Measurements from ENCODE around the gene ACOX1.

The ACOX1 gene

DNA sequence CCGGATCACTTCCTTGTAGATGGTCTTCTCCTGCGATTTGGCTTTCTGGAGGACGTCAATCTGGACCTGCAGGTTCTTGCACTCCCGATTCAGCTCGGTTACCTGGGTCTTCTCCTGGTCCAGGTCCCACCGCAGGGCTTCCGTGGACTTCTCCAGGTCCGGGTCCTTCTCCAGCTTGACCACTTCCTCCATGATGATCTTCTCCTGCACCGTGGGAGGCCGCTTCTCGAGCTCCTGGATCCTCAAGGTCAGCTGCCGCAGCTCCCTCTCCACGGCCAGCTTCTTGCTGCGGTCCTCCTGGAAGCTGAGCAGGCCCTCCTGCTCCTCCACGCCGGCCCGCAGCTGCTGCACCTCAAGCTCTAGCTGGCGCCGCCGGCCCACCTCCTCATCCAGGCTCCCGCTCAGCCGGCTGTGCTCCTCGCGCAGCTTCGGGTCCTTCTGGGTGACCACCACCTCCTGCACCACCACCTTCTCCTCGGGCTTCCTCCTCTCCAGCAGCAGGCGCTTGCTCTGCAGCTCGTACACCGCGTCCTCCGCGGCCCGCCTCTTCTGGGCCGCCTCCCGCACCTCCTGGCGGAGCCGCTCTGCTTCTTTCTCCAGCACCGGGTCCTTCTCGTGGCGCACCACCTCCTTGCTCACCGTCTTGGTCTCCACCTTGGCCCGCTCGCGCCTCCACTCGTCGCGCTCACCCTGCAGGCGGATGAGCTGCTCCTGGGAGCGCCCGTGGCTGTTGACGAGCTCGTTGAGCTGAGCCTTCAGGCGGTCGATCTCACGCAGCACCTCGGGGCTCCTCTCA, 29.9 kb upstream of the ACOX1 start:
- DNase-seq, result no peak

GRCh38 chr17:76008208-76008607, 29.2 kb upstream of the ACOX1 start:
- no peak for DNase-seq

GRCh38 chr17:76007850-76008165, 28.8 kb upstream of the ACOX1 start:
- DNase-seq, result no peak

GRCh38 chr17:76007131-76007849, 28.3 kb upstream of the ACOX1 start:
- no peak for DNase-seq

GRCh38 chr17:76005263-76006149, 26.5 kb upstream of the ACOX1 start:
- DNase-seq, result peak in 50 of 56 donors; percentile 11 to 80 (median 42)

DNA sequence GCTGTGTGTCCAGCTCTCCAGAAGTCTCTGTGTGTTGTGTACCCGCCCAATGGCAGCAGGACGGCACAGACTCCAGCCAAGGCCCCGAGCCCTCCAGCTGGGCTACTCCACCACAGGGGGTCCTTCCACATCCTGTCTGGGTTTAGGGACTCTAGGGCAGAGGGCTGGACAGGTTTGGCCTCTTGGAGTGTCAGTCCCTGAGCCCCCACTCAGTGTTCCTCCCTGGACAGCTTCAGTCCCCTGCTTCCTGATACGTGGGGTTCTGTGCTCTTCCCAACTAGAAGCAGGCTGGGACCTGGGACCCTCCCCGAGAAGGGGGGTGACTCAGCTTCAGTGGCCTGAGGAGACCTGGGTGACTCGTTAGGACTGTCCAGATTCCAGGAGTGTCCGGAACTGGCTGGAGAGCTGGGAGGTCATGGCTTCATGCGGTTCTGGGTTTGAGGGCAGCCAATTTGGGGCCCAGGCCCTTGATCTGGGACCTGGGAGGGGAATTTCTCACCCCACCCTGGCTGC, 25.8 kb upstream of the ACOX1 start:
- no peak for DNase-seq

DNA sequence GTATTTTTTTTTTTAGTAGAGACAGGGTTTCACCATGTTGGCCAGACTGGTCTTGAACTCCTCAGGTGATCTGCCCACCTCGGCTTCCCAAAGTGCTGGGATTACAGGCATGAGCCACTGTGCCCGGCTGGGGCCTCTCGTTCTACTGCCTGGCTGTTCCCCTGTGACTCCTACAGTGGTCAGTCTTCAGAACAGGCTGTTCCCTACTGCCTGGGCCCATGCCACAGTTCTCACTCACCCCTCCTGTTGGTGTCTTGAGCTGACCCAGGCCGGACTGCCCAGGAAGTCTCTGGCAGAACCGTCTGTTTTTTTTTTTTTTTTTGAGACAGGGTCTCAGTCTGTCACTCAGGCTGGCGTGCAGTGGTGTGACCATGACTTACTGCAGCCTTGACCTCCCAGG, 24.9 kb upstream of the ACOX1 start:
- DNase-seq, result no peak

GRCh38 chr17:76002100-76002499, 23.1 kb upstream of the ACOX1 start:
- no peak for DNase-seq

DNA sequence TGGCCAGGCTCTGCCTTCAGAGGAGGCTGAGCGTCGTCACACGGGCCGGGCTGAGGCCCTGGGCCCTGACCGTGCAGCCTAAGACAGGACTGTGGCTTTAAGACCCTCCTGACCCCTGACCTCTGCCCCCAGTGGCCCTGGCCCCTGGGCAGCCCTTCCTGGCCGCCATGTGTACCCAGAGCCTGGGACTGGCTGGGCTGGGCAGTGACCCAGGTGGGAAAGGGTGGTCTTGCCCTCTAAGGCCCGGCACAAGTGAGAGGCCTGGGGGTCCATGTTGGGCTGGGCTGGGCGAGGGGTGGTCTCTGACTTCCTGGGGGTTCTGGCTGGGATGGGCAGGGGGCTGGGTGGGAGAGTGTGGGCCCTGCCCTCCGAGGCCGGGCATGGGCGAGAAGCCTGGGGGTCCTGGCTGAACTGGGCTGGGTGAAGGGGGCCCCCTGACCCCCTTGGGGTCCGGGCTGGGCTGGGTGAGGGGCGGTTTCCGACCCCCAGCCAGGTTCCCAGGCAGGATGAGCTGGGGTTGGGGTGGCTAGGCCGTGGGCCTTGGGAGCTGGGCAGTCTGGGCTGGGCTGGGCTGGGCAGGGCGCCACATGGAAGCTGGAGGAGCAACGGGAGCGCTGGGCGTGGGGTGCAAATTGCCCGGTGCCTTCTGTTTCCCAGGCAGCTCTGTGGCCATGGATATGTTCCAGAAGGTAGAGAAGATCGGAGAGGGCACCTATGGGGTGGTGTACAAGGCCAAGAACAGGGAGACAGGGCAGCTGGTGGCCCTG, 22.0 kb upstream of the ACOX1 start, which contains the start of gene CDK3:
TSS of gene CDK3 (plus strand) at position 101 of the 767 bp plus-strand sequence. CDS start at position 672, 571 bp downstream.
- no peak for DNase-seq

DNA sequence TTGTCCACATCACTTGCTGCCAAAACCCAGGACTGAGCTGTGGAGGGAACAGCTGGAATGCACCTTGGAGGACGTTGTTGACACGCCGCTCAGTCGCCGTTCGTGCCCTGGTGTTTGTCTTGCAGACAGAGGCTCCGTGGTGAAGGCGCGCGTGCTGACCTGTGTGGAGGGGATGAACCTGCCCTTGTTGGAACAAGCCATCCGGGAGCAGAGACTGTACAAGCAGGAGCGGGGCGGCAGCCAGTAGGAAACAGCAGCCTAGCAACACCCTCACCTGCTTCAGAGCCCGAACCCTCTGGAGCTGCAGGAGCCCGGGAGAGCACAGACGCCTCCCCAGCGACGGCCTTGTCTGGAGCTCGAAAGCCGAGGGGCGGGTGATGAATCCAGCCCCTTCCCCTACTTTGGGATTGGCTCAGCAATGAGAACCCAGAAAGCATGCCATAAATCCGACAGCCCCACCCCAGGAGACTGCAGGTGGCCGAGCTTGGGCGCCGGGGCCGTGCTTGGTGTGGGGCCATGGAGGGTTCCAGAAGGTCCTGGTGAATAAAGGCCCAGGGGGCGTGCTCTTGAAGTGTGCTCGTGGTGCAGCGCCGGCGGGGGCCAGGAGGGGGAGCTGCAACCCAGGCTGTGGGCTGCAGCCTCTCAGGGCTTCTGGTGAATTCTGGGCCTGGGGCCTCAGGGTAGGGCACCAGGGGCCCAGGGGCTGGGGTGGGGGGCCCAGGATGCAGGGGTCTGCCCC, 21.2 kb upstream of the ACOX1 start:
- peak in 6 of 56 donors; percentile 7 to 65 (median 25) for DNase-seq

DNA sequence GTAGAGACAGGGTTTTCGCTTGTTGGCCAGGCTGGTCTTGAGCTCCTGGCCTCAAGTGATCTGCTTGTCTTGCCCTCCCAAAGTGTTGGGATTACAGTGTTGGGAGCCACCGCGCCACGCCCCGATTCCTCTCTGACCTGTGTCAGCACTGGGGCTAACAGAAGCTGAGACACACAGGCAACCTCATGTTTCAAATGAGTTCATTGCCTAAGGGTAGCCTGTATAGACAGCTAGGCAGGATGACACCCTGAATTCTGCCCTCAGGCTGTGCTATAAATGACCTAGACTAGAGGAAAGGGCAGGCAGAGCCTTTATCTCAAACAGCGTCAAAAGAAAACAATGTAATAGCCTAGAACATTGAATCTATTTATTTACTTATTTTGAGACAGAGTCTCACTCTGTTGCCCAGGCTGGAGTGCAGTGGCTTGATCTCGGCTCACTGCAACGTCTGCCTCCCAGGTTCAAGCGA, 19.4 kb upstream of the ACOX1 start:
- no peak for DNase-seq

GRCh38 chr17:75996665-75997590, 18.0 kb upstream of the ACOX1 start:
- DNase-seq, result peak in 2 of 56 donors; percentile 14 to 28

DNA sequence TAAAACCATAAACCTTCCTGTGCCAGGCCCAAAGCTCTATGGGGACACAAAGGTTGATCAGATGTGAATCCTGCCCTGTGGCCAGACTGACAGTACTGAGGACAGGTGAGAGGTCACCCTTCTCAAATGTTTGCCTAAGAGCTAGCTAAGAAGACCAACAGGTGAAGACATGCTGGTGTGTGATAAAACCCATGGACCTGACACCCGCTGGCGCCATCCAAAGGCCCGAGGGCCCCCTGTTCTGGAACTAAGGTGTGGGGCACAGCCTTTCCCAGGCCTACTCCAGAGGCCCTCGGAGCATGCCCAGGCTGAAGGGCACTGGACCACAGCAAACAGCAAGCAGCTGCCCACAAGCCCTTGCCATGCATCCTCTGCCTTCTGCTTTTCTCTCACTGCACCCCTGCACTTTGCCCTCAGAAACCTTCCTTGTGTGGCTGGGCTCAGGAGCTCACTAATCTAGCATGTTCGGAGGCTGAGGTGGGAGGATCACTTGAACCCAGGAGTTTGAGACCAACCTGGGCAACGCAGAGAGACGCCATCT, 16.5 kb upstream of the ACOX1 start:
- no peak for DNase-seq

DNA sequence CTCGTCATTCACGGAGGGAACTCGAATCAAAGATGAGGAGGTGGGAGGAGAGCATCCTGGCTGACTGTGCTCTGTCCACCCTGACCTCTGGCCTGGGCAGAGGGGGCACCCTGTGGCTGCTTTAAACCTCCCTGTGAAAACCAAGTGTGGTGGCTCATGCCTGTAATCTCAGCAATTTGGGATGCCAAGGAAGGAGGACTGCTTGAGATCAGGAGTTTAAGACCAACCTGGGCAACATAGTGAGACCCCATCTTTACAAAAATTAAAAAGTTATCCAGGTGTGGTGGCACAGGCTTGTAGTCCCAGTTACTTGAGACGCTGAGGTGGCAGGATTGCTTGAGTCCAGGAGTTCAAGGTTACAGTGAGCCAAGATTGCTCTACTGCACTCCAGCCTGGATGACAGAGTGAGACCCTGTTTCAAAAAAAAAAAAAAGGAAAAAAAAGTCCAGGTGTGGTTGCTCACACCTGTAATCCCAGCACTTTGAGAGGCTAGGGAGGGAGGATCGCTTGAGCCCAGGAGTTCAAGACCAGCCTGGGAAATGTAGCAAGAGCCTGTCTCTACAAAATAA, 15.9 kb upstream of the ACOX1 start:
- no peak for DNase-seq

- no peak for DNase-seq
Measured at GRCh38 chr17:75991396-75991795, 12.4 kb upstream of the ACOX1 start.

DNA sequence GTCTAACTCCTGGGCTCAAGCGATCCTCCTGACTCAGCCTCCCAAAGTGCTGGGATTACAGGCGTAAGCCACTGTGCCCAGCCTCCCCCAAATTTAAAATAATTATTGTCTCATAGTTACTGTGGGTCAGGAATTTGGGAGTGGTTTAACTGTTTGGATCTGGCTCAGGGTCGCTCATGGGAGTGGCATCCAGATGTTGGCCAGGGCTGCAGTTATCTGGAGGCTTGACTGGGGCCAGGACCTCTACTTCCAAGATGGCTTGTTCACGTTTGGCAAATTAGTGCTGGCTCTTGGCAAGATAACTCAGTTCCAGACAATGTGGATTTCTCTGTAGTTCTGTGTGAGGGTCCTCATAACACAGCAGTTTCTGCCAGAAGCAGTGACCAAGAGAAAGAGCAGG, 8.1 kb upstream of the ACOX1 start:
- no peak for DNase-seq

DNA sequence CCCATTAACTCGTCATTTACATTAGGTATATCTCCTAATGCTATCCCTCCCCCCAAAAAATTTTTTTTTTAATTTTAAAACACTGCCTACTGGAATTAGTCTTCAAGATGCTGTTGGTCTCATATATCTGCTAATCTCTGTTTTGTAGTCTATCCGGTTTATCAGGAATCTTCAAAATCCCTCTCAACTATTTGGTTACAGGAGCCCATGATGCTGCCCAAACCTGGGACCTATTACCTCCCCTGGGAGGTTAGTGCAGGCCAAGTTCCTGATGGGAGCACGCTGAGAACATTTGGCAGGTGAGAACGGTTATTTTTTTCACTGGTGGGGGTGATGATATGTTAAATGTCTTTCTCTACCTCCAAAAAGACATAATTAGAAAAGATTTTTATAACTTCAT, 7.0 kb upstream of the ACOX1 start:
- no peak for DNase-seq

DNA sequence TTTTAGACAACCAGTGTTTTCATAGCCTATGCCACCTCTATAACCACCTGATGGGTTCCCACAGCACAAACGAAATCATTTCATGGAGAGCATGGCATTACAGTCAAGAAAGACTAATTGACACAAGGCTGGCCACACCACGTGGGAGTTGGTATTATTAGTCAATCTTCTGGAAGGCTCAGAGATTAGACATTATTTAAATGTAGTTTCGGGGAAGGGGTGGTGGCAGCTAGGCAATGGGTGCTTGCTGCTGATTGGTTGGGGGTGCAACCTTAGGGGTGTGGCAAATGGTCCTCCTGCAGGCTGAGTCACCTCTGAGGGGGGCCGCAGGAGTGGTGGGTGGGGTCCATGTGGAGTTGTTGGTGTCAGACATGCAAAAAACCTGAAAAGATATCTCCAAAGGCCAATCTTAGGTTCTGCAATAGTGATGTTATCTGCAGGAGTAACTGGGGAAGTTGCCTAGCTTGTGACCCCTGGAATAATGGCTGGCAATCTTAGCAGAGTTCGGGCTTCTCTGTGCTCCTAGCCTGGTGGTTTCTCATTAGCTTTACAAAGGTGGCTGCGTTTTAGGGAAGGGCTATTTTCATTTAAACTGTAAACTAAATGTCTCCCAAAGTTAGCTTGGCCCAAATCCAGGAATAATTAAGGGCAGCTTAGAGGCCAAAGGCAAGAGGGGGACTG, 4.7 kb upstream of the ACOX1 start:
- DNase-seq, result no peak
